BE2C (cell line): ENCODE measurements around the gene ADAMTSL1.

Source experiments
- DNase-seq: peaks from one replicate; pipeline ENCODE4 v3.0.0-alpha.2; 2020
- H3K27me3 ChIP-seq: fragments of 250-450 bp; sonication (Bioruptor Pico); 2 replicates; pipeline ENCODE4 v1.5.1; 2020; ENCODE audit warnings: mild to moderate bottlenecking
- H3K36me3 ChIP-seq: fragments of 250-450 bp; sonication (Bioruptor Pico); 2 replicates; pipeline ENCODE4 v1.5.1; 2020; ENCODE audit warnings: mild to moderate bottlenecking
- H3K4me1 ChIP-seq: fragments of 250-450 bp; sonication (Bioruptor Pico); 2 replicates; pipeline ENCODE4 v1.5.1; 2020
- H3K4me3 ChIP-seq: 2 replicates; pipeline ENCODE4 v1.5.1; 2011; ENCODE audit warnings: low read depth, low read length
- H3K9me3 ChIP-seq: fragments of 250-450 bp; sonication (Bioruptor Pico); 2 replicates; pipeline ENCODE4 v1.5.1; 2020
- TF ChIP-seq, protein P1 (sequence below): IDR thresholded peaks from 2 replicates; pipeline ENCODE4 v1.5.1; 2012; ENCODE audit warnings: mild to moderate bottlenecking, low read depth, low read length

The ADAMTSL1 gene

DNA sequence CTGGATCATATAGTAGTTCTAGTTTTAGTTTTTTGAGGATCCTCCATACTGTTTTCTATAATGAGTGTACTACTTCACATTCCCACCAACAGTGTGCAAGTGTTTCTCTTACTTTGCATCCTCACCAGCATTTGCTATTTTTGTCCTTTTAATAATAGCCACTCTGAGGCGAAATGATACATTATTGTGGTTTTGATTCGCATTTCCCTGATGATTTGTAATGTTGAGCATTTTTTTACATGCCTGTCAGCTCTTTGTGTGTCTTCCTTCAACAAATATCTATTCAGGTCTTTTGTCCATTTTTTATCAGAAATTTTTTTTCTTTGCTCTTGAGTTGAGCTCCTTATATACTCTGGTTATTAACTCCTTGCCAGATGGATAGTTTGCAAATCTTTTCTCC is 114.0 kb downstream of the ADAMTSL1 start:
- H3K27me3 ChIP-seq: no peaks in the 10 kb centered on the region
- H3K4me1 ChIP-seq: no peaks in the 10 kb centered on the region
- TF ChIP-seq, protein P1, sequence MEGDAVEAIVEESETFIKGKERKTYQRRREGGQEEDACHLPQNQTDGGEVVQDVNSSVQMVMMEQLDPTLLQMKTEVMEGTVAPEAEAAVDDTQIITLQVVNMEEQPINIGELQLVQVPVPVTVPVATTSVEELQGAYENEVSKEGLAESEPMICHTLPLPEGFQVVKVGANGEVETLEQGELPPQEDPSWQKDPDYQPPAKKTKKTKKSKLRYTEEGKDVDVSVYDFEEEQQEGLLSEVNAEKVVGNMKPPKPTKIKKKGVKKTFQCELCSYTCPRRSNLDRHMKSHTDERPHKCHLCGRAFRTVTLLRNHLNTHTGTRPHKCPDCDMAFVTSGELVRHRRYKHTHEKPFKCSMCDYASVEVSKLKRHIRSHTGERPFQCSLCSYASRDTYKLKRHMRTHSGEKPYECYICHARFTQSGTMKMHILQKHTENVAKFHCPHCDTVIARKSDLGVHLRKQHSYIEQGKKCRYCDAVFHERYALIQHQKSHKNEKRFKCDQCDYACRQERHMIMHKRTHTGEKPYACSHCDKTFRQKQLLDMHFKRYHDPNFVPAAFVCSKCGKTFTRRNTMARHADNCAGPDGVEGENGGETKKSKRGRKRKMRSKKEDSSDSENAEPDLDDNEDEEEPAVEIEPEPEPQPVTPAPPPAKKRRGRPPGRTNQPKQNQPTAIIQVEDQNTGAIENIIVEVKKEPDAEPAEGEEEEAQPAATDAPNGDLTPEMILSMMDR: no peak
- H3K36me3 ChIP-seq: no peaks in the 10 kb centered on the region
- no peak overlapping the region for H3K4me3 ChIP-seq
- no peaks in the 10 kb centered on the region for H3K9me3 ChIP-seq
- DNase-seq: no peak

DNA sequence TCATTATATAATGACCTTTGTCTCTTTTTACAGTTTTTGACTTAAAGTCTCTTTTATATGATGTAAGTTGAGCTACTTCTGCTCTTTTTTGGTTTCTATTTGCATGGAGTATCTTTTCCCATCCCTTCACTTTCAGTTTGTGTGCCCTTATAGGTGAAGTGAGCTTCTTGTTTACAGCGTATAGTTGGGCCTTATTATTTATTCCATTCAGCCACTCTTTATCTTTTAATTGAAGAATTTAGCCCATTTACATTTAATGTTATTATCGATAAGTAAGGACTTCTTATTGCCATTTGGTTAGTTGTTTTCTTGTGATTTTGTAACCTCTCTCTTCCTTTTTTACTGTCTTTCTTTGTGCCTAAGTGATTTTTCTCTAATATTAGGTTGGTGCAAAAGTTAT is 117.3 kb downstream of the ADAMTSL1 start:
- H3K9me3 ChIP-seq: no peaks in the 10 kb centered on the region
- no peaks in the 10 kb centered on the region for H3K4me1 ChIP-seq
- DNase-seq: no peak
- H3K4me3 ChIP-seq: no peak overlapping the region
- TF ChIP-seq, protein P1: no peak
- no peaks in the 10 kb centered on the region for H3K27me3 ChIP-seq
- H3K36me3 ChIP-seq: no peaks in the 10 kb centered on the region

DNA sequence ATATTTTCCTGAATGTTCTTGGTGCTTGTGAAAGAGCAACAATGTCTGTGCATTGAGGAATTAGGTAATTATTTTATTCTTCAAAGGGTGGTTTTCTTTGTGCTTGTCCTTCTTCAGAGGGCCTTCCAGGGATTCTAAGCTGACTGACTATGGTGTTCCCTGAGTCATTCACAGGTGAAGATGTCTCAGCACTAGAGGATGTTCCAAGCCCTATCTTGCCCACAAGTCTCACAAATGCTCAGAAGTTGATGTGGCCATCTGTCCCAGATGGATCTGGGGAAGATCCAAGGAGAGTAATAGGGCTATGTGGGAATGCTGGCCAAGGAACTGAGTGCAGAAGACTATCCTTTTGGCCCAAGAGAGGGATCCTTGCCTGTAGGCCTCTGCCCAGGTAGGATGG is 120.9 kb downstream of the ADAMTSL1 start:
- DNase-seq: no peak
- Histone ChIP-seq H3K36me3 (no peaks in the 10 kb centered on the region), H3K4me1 (no peaks in the 10 kb centered on the region), H3K9me3 (no peaks in the 10 kb centered on the region), H3K4me3 (no peak overlapping the region), H3K27me3 (no peaks in the 10 kb centered on the region)
- TF ChIP-seq, protein P1: no peak

DNA sequence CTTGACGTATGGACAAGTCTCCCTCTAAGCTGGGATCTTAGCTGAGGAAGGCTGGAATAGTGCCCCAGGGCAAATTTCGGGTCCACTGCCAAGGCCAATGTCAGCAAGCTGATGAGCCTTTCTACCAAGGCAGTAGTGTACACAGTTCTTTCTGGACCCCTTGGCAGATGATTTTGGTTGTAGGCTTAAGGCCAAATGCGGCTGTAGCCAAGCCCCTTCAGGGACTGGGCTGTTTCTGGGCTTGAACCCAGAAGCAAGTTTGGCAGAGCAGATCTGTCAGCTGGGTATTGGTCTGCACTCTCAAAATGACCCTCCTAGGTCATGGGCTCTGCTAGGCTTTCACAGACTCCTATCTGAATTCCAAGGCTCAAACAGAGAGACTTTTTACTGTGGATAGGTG is 121.6 kb downstream of the ADAMTSL1 start:
- no peaks in the 10 kb centered on the region for H3K27me3 ChIP-seq
- no peak overlapping the region for H3K4me3 ChIP-seq
- no peaks in the 10 kb centered on the region for H3K9me3 ChIP-seq
- H3K36me3 ChIP-seq: no peaks in the 10 kb centered on the region
- no peak for DNase-seq
- TF ChIP-seq, protein P1: no peak
- H3K4me1 ChIP-seq: no peaks in the 10 kb centered on the region

DNA sequence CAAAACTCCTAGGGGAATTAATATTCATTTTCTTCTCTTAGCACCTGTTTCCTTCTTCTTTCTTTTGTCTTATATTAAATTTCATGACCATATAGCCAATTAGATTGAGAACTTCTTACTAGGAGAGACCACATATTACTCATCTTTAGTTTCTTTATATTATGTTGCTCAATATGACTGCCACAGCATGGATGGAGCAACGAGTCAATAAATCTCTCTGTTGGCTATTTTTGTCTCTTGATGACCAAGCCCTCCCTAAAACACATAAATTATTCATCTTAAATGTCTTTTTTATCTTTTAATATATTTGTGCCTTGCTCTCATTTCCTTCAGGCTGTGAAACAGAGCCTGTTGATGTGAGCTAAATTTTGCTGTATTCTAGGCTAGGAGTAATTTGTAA is 123.0 kb downstream of the ADAMTSL1 start:
- TF ChIP-seq, protein P1: no peak
- Histone ChIP-seq H3K4me3 (no peak overlapping the region), H3K36me3 (no peaks in the 10 kb centered on the region), H3K4me1 (no peaks in the 10 kb centered on the region), H3K9me3 (no peaks in the 10 kb centered on the region), H3K27me3 (no peaks in the 10 kb centered on the region)
- no peak for DNase-seq

DNA sequence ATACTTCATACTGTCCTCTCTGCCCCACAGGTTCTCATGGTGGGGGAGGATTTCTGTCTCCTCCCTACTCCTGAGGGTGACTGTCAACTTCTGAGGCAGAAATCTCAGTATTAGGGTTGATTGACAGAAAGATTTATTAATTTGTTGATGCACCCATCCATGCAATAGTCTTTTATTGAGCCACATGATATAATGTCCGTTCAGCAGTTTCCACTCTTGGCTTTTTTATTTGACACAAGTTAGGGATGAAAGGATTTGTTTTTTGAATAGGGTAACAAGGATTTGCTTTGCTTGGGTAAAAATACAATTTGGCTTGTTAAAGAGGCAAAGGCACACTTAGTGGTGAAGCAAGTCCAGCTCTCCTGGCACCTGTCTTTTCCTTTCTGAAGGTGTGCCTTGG is 125.0 kb downstream of the ADAMTSL1 start:
- DNase-seq: no peak
- TF ChIP-seq, protein P1: no peak
- Histone ChIP-seq H3K9me3 (no peaks in the 10 kb centered on the region), H3K36me3 (no peaks in the 10 kb centered on the region), H3K4me1 (no peaks in the 10 kb centered on the region), H3K4me3 (no peak overlapping the region), H3K27me3 (no peaks in the 10 kb centered on the region)
